GM12873 (cell line): ENCODE measurements around the gene LRRN3.

ENCODE experiments used
- CTCF ChIP-seq: IDR thresholded peaks from 2 replicates; pipeline ENCODE4 v1.5.1; 2012; ENCODE audit warnings: low read depth, mild to moderate bottlenecking, moderate library complexity, low read length, control low read depth; ENCODE audit not compliant: insufficient read depth; ENCODE audit errors: missing control alignments

Gene LRRN3

GRCh38 chr7:111132833-111133232, 41.9 kb downstream of the LRRN3 start:
- no peak for TF ChIP-seq CTCF

- TF ChIP-seq CTCF, result no peak
Measured at GRCh38 chr7:111137296-111138192, 46.6 kb downstream of the LRRN3 start.

- no peak for TF ChIP-seq CTCF
Measured at GRCh38 chr7:111138193-111138569, 47.3 kb downstream of the LRRN3 start.

- no peak for TF ChIP-seq CTCF
Measured at GRCh38 chr7:111138586-111138985, 47.7 kb downstream of the LRRN3 start.

- TF ChIP-seq CTCF, result no peak
Measured at GRCh38 chr7:111140091-111140865, 49.4 kb downstream of the LRRN3 start.

GRCh38 chr7:111145472-111145871, 54.5 kb downstream of the LRRN3 start:
- no peak for TF ChIP-seq CTCF

- no peak for TF ChIP-seq CTCF
Measured at GRCh38 chr7:111146136-111146535, 55.2 kb downstream of the LRRN3 start.
